Astrocyte of the cerebellum (primary cell): Measurements from ENCODE around the gene CHRNG.

Experiments used
- DNase-seq: peaks from one replicate; pipeline ENCODE4 v3.0.0-alpha.2; 2011; ENCODE audit warnings: low read depth
- H3K4me3 ChIP-seq: 2 replicates; pipeline ENCODE4 v1.5.1; 2011; ENCODE audit warnings: mild to moderate bottlenecking, low read depth, low read length, moderate library complexity
- CTCF ChIP-seq: IDR thresholded peaks from 2 replicates; pipeline ENCODE4 v1.5.1; 2012; ENCODE audit warnings: low read length, low read depth, moderate library complexity, mild to moderate bottlenecking; ENCODE audit errors: missing control alignments
- in situ Hi-C: cut with HindIII; loops from 2 replicates; pipeline ENCODE4 v1.10.0; 2017; ENCODE audit warnings: low sequenced_read_pairs

CHRNG gene

GRCh38 chr2:232592772-232593395, 53.4 kb downstream of the CHRNG start:
- in situ Hi-C loops, result loop anchor here (5.0 kb wide), 1 partner anchor 79 kb away; no protein-coding TSS in a partner anchor
- no peak overlapping the region for H3K4me3 ChIP-seq
- DNase-seq, result peak; percentile 66
- no peak for TF ChIP-seq CTCF

GRCh38 chr2:232593982-232594381, 54.5 kb downstream of the CHRNG start:
- DNase-seq, result no peak
- no peak overlapping the region for H3K4me3 ChIP-seq
- in situ Hi-C loops, result loop anchor here (5.0 kb wide), 1 partner anchor 78 kb away; no protein-coding TSS in a partner anchor
- TF ChIP-seq CTCF, result no peak
